ENCODE measurements around the gene CHCHD6.

DNA sequence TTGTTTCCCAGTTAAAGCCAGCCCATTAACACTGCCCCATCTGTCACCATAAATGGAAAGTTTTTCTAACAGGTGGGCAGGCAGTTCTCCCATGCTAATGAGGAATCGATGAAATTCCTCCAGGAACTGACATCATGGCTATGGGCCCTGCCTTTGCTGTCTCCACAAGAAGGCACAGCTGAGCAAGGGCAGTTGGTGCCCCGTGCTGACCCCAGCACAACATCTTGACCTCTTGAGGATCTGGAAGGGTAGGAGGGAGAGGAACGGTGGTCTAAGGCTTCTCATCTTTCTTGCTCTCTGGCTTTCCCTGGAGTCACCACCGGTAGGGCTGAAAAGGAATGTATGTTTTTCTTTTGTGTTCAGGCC lies 46.7 kb downstream of the CHCHD6 start:
- TF ChIP-seq CTCF (IDR thresholded peaks at IDR 0.05), result no peak
- no peak for TF ChIP-seq POLR2A (IDR thresholded peaks at IDR 0.05)
